ENCODE results near the gene LGALS3.

LGALS3 gene

GRCh38 chr14:55194656-55195355 lies 65.8 kb downstream of the LGALS3 start:
- no peak for DNase-seq

Measured in NCI-H187 (cell line).